Measurements from ENCODE around the gene NFIC.

DNA sequence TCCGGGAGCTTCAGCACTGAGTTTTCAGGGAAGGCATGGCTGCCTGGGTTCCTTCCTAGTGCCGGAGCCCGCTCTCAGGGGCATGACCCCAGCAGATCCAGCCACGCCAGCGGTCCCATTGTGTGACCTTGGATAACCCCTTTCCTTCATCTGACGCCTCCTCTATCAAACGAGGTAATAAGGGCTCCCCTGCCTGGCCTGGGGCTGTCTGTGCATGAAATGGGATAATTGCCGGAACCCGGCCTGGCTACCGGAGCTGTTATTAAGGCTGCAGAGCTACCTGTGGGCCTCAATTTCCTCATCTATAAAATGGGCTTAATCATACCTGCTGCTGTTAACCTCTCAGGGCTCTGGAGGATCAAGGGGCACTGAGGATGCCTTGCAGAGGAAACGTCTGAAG lies 18.3 kb upstream of the NFIC start:
- TF ChIP-seq, protein P1, sequence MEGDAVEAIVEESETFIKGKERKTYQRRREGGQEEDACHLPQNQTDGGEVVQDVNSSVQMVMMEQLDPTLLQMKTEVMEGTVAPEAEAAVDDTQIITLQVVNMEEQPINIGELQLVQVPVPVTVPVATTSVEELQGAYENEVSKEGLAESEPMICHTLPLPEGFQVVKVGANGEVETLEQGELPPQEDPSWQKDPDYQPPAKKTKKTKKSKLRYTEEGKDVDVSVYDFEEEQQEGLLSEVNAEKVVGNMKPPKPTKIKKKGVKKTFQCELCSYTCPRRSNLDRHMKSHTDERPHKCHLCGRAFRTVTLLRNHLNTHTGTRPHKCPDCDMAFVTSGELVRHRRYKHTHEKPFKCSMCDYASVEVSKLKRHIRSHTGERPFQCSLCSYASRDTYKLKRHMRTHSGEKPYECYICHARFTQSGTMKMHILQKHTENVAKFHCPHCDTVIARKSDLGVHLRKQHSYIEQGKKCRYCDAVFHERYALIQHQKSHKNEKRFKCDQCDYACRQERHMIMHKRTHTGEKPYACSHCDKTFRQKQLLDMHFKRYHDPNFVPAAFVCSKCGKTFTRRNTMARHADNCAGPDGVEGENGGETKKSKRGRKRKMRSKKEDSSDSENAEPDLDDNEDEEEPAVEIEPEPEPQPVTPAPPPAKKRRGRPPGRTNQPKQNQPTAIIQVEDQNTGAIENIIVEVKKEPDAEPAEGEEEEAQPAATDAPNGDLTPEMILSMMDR (conservative IDR thresholded peaks at IDR 0.05 in 1 of 2, IDR thresholded peaks at IDR 0.05 in 1 of 2; ENCODE audit: extremely low read depth in 1 of 2, insufficient read depth in 1 of 2, low read depth in 1 of 2, low read length in 2 of 2), result no peak
- TF ChIP-seq EZH2 (IDR thresholded peaks at IDR 0.05; ENCODE audit: borderline replicate concordance, low read length), result no peak

All from mammary epithelial cell (primary cell).